Epidermal melanocyte (primary cell): ENCODE results near the gene DHRS13.
"Not testable (repeated sequence)": the region's sequence is repeated elsewhere in the genome, so short reads cannot be mapped to it uniquely, and the experiment has no call there.

Experiments used
- DNase-seq: peaks from one replicate; pipeline ENCODE4 v3.0.0; 2011; ENCODE audit warnings: low spot score; ENCODE audit not compliant: insufficient read length

DHRS13 gene

DNA sequence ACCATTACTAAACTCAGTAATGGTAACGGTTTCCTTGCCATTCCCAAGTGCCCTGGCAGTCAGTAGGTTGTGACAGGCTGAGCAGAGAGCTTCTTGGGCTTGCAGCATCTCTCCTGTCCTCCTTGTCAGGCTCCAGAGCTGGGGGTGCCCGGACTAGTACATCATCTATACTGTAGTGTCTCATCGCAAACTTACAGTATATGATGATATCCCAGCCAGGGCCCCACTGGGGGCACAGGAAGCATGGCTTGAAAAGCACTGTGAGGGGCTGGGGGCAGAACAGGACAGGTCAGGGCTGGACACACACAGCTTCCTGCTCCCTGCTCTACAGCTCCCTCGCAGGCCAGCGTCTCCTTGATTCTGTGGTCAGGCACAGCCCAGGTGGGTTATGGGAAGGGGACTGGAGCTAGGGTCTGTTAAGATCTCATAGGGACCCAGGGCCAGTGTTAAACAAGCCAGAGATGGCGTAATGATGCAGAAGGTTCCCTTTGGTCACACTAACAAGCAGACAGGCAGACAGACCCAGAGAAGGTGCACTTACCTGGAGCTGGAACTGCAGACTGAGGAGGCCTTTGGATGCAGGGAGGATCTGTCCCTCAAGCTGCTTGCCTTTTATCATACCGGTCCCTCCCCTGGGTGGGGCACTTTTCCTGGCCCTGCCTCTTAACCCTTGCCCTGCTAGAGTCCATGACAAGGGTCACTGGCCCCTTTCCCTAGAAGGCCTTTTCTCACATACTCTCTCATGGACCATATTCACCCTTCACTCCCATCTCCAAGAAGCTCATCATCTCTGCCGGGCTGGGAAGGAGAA lies 41.3 kb downstream of the DHRS13 start:
- DNase-seq, result no peak

DNA sequence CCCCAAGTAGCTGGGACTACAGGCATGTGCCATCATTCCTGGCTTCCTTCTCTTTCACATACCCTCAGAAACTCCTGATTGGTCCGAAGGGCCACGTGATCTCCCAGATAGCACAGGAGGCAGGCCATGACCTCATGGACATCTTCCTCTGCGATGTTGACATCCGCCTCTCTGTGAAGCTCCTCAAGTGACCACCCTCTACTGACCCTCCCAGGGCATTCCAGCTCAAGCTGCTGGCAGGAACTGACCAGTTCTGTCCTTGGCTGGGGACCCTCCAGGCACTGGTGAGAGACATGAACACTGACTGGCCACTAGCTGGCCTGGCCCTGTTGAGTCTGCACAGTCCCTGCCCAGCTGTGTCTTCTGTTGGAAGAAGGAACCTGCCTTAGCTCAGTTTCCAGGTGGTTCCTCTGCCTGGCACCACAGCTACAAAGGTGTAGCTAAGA lies 42.5 kb downstream of the DHRS13 start:
- DNase-seq, result no peak

GRCh38 chr17:28858801-28859355 lies 44.0 kb downstream of the DHRS13 start:
- no peak for DNase-seq

- no peak for DNase-seq
These were observed 44.7 kb downstream of the DHRS13 start for GRCh38 chr17:28857905-28858800.

- no peak for DNase-seq
These were observed 46.8 kb downstream of the DHRS13 start for GRCh38 chr17:28856028-28856574.

- DNase-seq, result no peak
These were observed 47.6 kb downstream of the DHRS13 start for GRCh38 chr17:28855336-28855679.

DNA sequence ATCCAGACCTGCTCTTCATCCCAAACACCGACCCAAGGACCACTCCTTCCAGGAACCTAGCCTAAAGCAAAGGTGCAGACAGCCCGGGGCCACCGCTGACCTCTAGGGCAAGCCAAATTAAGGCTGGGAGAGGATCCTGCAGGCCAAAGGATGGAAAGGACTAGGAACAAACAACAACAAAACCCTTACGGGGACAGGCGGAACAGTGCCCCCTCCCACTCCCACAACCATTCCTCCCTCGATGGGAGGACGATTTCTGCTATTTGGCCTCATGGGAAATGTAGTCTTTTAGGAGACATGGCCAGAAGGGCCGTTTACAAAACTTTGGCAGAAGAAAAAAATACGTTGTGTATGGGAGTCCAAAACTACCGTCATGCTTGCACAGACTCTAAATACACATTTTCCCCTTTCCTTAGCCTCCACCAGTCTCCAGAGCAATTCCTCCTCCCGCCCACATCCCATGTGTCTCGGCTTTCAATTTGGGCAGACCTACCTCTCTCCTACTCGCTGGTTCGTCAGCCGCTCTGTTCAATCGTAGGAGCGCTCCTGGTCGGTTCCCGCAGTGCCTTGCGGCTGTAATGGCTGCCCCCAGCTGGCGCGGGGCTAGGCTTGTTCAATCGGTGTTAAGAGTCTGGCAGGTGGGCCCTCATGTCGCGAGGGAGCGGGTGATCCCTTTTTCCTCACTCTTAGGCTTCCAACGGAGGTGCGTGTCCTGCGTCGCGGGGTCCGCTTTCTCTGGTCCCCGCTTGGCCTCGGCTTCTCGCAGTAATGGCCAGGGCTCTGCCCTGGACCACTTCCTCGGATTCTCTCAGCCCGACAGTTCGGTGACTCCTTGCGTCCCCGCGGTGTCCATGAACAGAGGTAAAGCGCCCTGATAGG lies 48.2 kb downstream of the DHRS13 start, which contains the start of gene ERAL1:
Gene ERAL1 (plus strand): TSS at position 560 of the 879 bp plus-strand sequence. CDS start 19 bp downstream, at position 579.
- DNase-seq, result peak; percentile 95

- no peak for DNase-seq
These were observed 49.6 kb downstream of the DHRS13 start for GRCh38 chr17:28853295-28853694.

DNA sequence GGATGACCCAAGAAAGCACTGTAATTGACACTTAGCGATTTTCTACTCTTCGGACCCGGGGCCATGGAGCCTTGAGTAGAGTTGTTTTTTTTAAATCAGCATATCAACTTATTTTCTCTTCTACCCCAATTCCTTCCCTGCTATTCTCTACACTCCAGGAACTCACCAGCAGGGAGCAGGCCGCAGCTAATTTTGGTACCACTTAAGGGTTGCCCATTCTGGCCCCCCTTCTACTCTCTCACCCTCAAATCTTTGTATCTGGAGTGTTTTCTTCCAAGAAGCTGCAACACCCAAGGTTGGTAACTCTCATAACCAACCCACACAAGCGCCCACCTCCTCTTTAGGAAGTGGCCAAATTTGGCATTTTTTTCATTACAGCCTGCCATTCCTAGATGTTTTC lies 53.6 kb downstream of the DHRS13 start:
- DNase-seq, result no peak

- DNase-seq, result not testable (repeated sequence)
These were observed 54.2 kb downstream of the DHRS13 start for GRCh38 chr17:28848667-28849066.
